IPS-18c (cell line): ENCODE measurements around the gene ATRNL1.
"Not testable (repeated sequence)": the region's sequence is repeated elsewhere in the genome, so short reads cannot be mapped to it uniquely, and the experiment has no call there.

Experiments used
- H3K4me3 ChIP-seq: 2 replicates; pipeline ENCODE4 v1.7.0; 2013; ENCODE audit warnings: low read depth, mild to moderate bottlenecking, low read length, moderate library complexity; ENCODE audit not compliant: insufficient read depth
- H3K9me3 ChIP-seq: one replicate; pipeline ENCODE4 v1.6.1; 2013; ENCODE audit warnings: mild to moderate bottlenecking, low read length, moderate library complexity; ENCODE audit not compliant: control insufficient read depth, insufficient read depth

Gene ATRNL1

GRCh38 chr10:115818012-115818411 is 724.8 kb downstream of the ATRNL1 start:
- H3K4me3 ChIP-seq = no peak overlapping the region
- no peaks in the 10 kb centered on the region for H3K9me3 ChIP-seq

- Histone ChIP-seq H3K9me3 (no peaks in the 10 kb centered on the region), H3K4me3 (no peak overlapping the region)
Measured at GRCh38 chr10:115826396-115826795, 733.2 kb downstream of the ATRNL1 start.

- H3K4me3 ChIP-seq = no peak overlapping the region
Measured at GRCh38 chr10:115827231-115828009, 734.3 kb downstream of the ATRNL1 start.

GRCh38 chr10:115828182-115828581 is 735.0 kb downstream of the ATRNL1 start:
- H3K4me3 ChIP-seq, H3K9me3 ChIP-seq: not testable (repeated sequence)

More at GRCh38 chr10:115827231-115828009, 734.3 kb downstream of the ATRNL1 start:
- H3K9me3 ChIP-seq = no peaks in the 10 kb centered on the region

- no peak overlapping the region for H3K4me3 ChIP-seq
Measured at GRCh38 chr10:115829521-115830205, 736.5 kb downstream of the ATRNL1 start.

GRCh38 chr10:115830265-115830970 is 737.3 kb downstream of the ATRNL1 start:
- Histone ChIP-seq H3K4me3 (no peak overlapping the region), H3K9me3 (no peaks in the 10 kb centered on the region)

More at GRCh38 chr10:115829521-115830205, 736.5 kb downstream of the ATRNL1 start:
- H3K9me3 ChIP-seq = no peaks in the 10 kb centered on the region

- no peaks in the 10 kb centered on the region for H3K9me3 ChIP-seq
Measured at GRCh38 chr10:115831016-115831415, 737.9 kb downstream of the ATRNL1 start.

GRCh38 chr10:115833119-115833518 is 740.0 kb downstream of the ATRNL1 start:
- Histone ChIP-seq H3K4me3 (no peak overlapping the region), H3K9me3 (no peaks in the 10 kb centered on the region)

More at GRCh38 chr10:115831016-115831415, 737.9 kb downstream of the ATRNL1 start:
- no peak overlapping the region for H3K4me3 ChIP-seq

- Histone ChIP-seq H3K9me3 (no peaks in the 10 kb centered on the region), H3K4me3 (no peak overlapping the region)
Measured at GRCh38 chr10:115844591-115844990, 751.4 kb downstream of the ATRNL1 start.

GRCh38 chr10:115845921-115846320 is 752.8 kb downstream of the ATRNL1 start:
- Histone ChIP-seq H3K4me3 (no peak overlapping the region), H3K9me3 (no peaks in the 10 kb centered on the region)

- Histone ChIP-seq H3K4me3 (no peak overlapping the region), H3K9me3 (no peaks in the 10 kb centered on the region)
Measured at GRCh38 chr10:115846528-115846927, 753.4 kb downstream of the ATRNL1 start.

GRCh38 chr10:115849197-115849596 is 756.0 kb downstream of the ATRNL1 start:
- Histone ChIP-seq H3K4me3 (no peak overlapping the region), H3K9me3 (no peaks in the 10 kb centered on the region)

- H3K9me3 ChIP-seq = no peaks in the 10 kb centered on the region
- no peak overlapping the region for H3K4me3 ChIP-seq
Measured at GRCh38 chr10:115850666-115851065, 757.5 kb downstream of the ATRNL1 start.

GRCh38 chr10:115851695-115852094 is 758.5 kb downstream of the ATRNL1 start:
- no peaks in the 10 kb centered on the region for H3K9me3 ChIP-seq
- no peak overlapping the region for H3K4me3 ChIP-seq

GRCh38 chr10:115854740-115855435 is 761.7 kb downstream of the ATRNL1 start:
- no peaks in the 10 kb centered on the region for H3K9me3 ChIP-seq
- no peak overlapping the region for H3K4me3 ChIP-seq

- Histone ChIP-seq H3K9me3 (no peaks in the 10 kb centered on the region), H3K4me3 (no peak overlapping the region)
Measured at GRCh38 chr10:115856580-115856979, 763.4 kb downstream of the ATRNL1 start.

GRCh38 chr10:115857856-115858255 is 764.7 kb downstream of the ATRNL1 start:
- no peak overlapping the region for H3K4me3 ChIP-seq
- no peaks in the 10 kb centered on the region for H3K9me3 ChIP-seq
